ENCODE results near the gene LMNA.

DNA sequence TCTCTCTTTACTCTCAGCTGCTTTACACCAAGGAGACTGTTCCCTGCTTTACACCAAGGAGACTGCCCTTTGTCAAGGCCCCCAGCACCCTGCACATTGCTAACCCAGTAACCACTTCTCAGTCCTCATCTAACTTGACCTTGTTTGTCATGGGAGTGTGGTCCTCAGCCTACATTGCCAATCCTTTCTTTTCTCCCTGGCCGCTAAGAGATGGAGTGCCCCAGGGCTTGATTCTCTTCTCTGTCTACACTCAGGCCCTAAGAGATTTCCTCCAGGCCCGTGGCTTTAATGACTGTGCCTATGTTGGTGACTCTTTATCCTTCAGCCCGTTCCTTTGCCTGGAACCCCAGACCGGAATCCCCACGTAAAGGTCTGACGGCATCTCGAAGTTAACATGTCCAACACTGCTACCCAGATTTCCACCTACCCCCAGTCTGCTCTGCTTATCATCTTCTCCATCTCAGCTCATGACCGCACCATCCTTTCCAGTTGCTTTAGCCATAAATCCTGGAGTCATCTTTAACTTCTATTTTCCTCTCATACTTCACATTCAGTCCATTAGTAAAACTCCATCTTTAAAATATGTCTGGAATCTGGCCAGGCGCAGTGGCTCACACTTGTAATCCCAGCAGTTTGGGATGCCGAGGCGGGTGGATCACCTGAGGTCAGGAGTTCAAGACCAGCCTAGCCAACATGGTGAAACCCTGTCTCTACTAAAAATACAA lies 29.4 kb downstream of the LMNA start:
- TF ChIP-seq SPI1 (IDR thresholded peaks at IDR 0.05; ENCODE audit: borderline replicate concordance, low read depth) = no peak
- TF ChIP-seq, protein P1, sequence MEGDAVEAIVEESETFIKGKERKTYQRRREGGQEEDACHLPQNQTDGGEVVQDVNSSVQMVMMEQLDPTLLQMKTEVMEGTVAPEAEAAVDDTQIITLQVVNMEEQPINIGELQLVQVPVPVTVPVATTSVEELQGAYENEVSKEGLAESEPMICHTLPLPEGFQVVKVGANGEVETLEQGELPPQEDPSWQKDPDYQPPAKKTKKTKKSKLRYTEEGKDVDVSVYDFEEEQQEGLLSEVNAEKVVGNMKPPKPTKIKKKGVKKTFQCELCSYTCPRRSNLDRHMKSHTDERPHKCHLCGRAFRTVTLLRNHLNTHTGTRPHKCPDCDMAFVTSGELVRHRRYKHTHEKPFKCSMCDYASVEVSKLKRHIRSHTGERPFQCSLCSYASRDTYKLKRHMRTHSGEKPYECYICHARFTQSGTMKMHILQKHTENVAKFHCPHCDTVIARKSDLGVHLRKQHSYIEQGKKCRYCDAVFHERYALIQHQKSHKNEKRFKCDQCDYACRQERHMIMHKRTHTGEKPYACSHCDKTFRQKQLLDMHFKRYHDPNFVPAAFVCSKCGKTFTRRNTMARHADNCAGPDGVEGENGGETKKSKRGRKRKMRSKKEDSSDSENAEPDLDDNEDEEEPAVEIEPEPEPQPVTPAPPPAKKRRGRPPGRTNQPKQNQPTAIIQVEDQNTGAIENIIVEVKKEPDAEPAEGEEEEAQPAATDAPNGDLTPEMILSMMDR (IDR thresholded peaks at IDR 0.05; ENCODE audit: insufficient read depth, low read length) = no peak
- no peak for TF ChIP-seq POLR2AphosphoS5 (IDR thresholded peaks at IDR 0.05; ENCODE audit: low read depth)
- TF ChIP-seq, protein P2, sequence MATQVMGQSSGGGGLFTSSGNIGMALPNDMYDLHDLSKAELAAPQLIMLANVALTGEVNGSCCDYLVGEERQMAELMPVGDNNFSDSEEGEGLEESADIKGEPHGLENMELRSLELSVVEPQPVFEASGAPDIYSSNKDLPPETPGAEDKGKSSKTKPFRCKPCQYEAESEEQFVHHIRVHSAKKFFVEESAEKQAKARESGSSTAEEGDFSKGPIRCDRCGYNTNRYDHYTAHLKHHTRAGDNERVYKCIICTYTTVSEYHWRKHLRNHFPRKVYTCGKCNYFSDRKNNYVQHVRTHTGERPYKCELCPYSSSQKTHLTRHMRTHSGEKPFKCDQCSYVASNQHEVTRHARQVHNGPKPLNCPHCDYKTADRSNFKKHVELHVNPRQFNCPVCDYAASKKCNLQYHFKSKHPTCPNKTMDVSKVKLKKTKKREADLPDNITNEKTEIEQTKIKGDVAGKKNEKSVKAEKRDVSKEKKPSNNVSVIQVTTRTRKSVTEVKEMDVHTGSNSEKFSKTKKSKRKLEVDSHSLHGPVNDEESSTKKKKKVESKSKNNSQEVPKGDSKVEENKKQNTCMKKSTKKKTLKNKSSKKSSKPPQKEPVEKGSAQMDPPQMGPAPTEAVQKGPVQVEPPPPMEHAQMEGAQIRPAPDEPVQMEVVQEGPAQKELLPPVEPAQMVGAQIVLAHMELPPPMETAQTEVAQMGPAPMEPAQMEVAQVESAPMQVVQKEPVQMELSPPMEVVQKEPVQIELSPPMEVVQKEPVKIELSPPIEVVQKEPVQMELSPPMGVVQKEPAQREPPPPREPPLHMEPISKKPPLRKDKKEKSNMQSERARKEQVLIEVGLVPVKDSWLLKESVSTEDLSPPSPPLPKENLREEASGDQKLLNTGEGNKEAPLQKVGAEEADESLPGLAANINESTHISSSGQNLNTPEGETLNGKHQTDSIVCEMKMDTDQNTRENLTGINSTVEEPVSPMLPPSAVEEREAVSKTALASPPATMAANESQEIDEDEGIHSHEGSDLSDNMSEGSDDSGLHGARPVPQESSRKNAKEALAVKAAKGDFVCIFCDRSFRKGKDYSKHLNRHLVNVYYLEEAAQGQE (IDR thresholded peaks at IDR 0.05; ENCODE audit: insufficient replicate concordance, low read depth) = no peak
